GM21526 (cell line): ENCODE measurements around the gene MYH2.

ENCODE experiments used
- ATAC-seq: cut with Tn5 transposase; IDR thresholded peaks from one replicate; pipeline ENCODE4 v1.9.1; 2021; ENCODE audit warnings: moderate library complexity; ENCODE audit not compliant: unreplicated experiment, low FRiP score

MYH2 gene

GRCh38 chr17:10518271-10519037 is 31.0 kb downstream of the MYH2 start, which contains the start of gene MYH1:
Gene MYH1 (minus strand): TSS chr17:10518542. CDS start chr17:10516642, 1,900 bp downstream.
- ATAC-seq = no peak

- no peak for ATAC-seq
Measured at GRCh38 chr17:10516638-10517037, 32.8 kb downstream of the MYH2 start.

GRCh38 chr17:10516065-10516464 is 33.4 kb downstream of the MYH2 start:
- ATAC-seq = no peak

GRCh38 chr17:10513299-10514067 is 36.0 kb downstream of the MYH2 start:
- ATAC-seq = no peak

GRCh38 chr17:10512856-10513255 is 36.6 kb downstream of the MYH2 start:
- ATAC-seq = no peak

GRCh38 chr17:10499950-10500349 is 49.5 kb downstream of the MYH2 start:
- ATAC-seq = no peak

- no peak for ATAC-seq
Measured at GRCh38 chr17:10492004-10492403, 57.5 kb downstream of the MYH2 start.

GRCh38 chr17:10482252-10482651 is 67.2 kb downstream of the MYH2 start:
- no peak for ATAC-seq

GRCh38 chr17:10477701-10478100 is 71.8 kb downstream of the MYH2 start:
- ATAC-seq = no peak

GRCh38 chr17:10474536-10474935 is 74.9 kb downstream of the MYH2 start:
- ATAC-seq = no peak

- ATAC-seq = no peak
Measured at GRCh38 chr17:10471858-10472257, 77.6 kb downstream of the MYH2 start.
